ENCODE data around the gene FBXL5. TPM values are rescaled to one million over a fixed set of nuclear protein-coding genes. Genes with fewer than 3 reads are reported as not detected.

FBXL5 gene
- total RNA-seq, 4 donors from 2014 or later: 100 to 150 (median 134) TPM

GRCh38 chr4:15652191-15652590 lies 3.0 kb downstream of the FBXL5 start:
- peak overlapping the region in 2 of 4 donors; percentile 68 to 87 for H3K4me3 ChIP-seq
- peak overlapping the region; percentile 97 to 100 (median 99) for H3K27ac ChIP-seq
- TF ChIP-seq CTCF (IDR thresholded peaks at IDR 0.05): no peak
- TF ChIP-seq POLR2A (IDR thresholded peaks at IDR 0.05): no peak
- TF ChIP-seq EP300 (IDR thresholded peaks at IDR 0.05): no peak
- no peaks in the 10 kb centered on the region for H3K36me3 ChIP-seq
- peaks cover 0 to 76% (median 41%) of the 10 kb centered on the region in 4 donors for H3K4me1 ChIP-seq
- 54 to 63% methylated on average over 1 of the region's 1 CpG for WGBS, 2 donors
- no peak for DNase-seq (ENCODE audit: low spot score in 2 of 2)
- no peaks in the 10 kb centered on the region for H3K27me3 ChIP-seq
- no peaks in the 10 kb centered on the region for H3K9me3 ChIP-seq

- Histone ChIP-seq H3K27ac (peak overlapping the region in 3 of 4 donors; percentile 97 to 100 (median 99)), H3K4me3 (no peak overlapping the region), H3K9me3 (no peaks in the 10 kb centered on the region), H3K4me1 (peaks cover 0 to 79% (median 41%) of the 10 kb centered on the region in 4 donors), H3K27me3 (no peaks in the 10 kb centered on the region), H3K36me3 (no peaks in the 10 kb centered on the region)
- 10 to 11% methylated on average over 2 of the region's 2 CpGs for WGBS, 2 donors
- DNase-seq (ENCODE audit: low spot score in 2 of 2): no peak
- no peak for TF ChIP-seq CTCF (IDR thresholded peaks at IDR 0.05)
- TF ChIP-seq EP300 (IDR thresholded peaks at IDR 0.05): no peak
- no peak for TF ChIP-seq POLR2A (IDR thresholded peaks at IDR 0.05)
These were observed 3.5 kb downstream of the FBXL5 start for GRCh38 chr4:15651676-15652075.

GRCh38 chr4:15649914-15650545 lies 5.1 kb downstream of the FBXL5 start:
- H3K9me3 ChIP-seq: no peaks in the 10 kb centered on the region

GRCh38 chr4:15648600-15648999 lies 6.6 kb downstream of the FBXL5 start:
- Histone ChIP-seq H3K4me1 (peaks cover 0 to 97% (median 46%) of the 10 kb centered on the region in 4 donors), H3K4me3 (no peak overlapping the region), H3K27me3 (no peaks in the 10 kb centered on the region), H3K27ac (no peak overlapping the region), H3K9me3 (no peaks in the 10 kb centered on the region), H3K36me3 (no peaks in the 10 kb centered on the region)
- 49 to 52% methylated on average over 2 of the region's 2 CpGs for WGBS, 2 donors
- TF ChIP-seq POLR2A (IDR thresholded peaks at IDR 0.05) (no peak), CTCF (IDR thresholded peaks at IDR 0.05) (no peak)
- DNase-seq (ENCODE audit: low spot score in 2 of 2): no peak

More at GRCh38 chr4:15649914-15650545, 5.1 kb downstream of the FBXL5 start:
- Histone ChIP-seq H3K36me3 (no peaks in the 10 kb centered on the region), H3K4me3 (no peak overlapping the region), H3K4me1 (peaks cover 0 to 85% (median 45%) of the 10 kb centered on the region in 4 donors), H3K27ac (peak overlapping the region in 2 of 4 donors; percentile 97 to 100), H3K27me3 (no peaks in the 10 kb centered on the region)
- DNase-seq (ENCODE audit: low spot score in 2 of 2): peak in 1 of 2 donors; percentile 52
- WGBS, 2 donors: 38 to 40% methylated on average over 5 of the region's 5 CpGs
- TF ChIP-seq EP300 (IDR thresholded peaks at IDR 0.05) (peak in 1 of 2 donors; percentile 38), CTCF (IDR thresholded peaks at IDR 0.05) (peak; percentile 44 to 65 (median 59)), POLR2A (IDR thresholded peaks at IDR 0.05) (no peak)

GRCh38 chr4:15638418-15638817 lies 16.7 kb downstream of the FBXL5 start:
- Histone ChIP-seq H3K27ac (no peak overlapping the region), H3K4me3 (no peak overlapping the region), H3K4me1 (peaks cover 0 to 25% (median 3%) of the 10 kb centered on the region in 4 donors), H3K36me3 (peaks cover 0 to 66% (median 4%) of the 10 kb centered on the region in 3 donors), H3K27me3 (no peaks in the 10 kb centered on the region), H3K9me3 (no peaks in the 10 kb centered on the region)
- TF ChIP-seq EP300 (IDR thresholded peaks at IDR 0.05) (no peak), CTCF (IDR thresholded peaks at IDR 0.05) (no peak), POLR2A (IDR thresholded peaks at IDR 0.05) (no peak)
- WGBS, 2 donors: 94 to 95% methylated on average over 6 of the region's 6 CpGs
- DNase-seq (ENCODE audit: low spot score in 2 of 2): no peak
